ENCODE data around the gene CRYZL1. TPM values are rescaled to one million over a fixed set of nuclear protein-coding genes. Genes with fewer than 3 reads are reported as not detected.

The CRYZL1 gene
- polyA plus RNA-seq, 1 donor (not counting 4 experiments of a cell fraction or from before 2014, with no cell fraction given) = 48.9 TPM

DNA sequence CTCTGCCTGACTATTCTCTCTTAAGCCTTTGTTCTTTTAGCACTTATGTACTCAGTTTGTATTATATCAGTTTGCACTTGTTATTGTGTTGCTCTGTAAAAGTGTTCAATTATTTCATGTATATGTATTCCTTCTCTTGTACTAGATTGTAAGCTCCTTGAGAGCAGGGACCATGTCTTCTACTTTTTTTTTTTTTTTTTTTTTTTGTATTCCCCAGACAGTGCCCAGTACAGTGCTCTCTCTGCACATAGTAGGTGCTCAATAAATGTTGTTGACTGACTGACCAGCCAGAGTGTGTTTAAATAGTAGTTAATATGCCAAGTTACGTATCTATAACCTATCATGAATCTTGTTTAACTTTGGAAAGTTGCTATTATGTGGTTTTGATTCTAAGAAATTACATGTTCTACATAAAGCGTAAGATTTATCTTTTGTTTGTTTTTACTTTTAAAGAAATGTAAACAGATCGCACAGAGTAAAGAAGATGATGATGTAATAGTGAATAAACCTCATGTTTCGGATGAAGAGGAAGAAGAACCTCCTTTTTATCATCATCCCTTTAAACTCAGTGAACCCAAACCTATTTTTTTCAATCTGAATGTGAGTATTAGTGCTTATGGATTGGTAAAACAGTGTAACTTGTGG, 82.6 kb downstream of the CRYZL1 start:
- Histone ChIP-seq H3K36me3 (ENCODE audit: control insufficient read depth in 2 of 2, extremely low read depth in 1 of 2, insufficient read depth in 2 of 2, low read length in 2 of 2) (peaks cover 27 to 42% of the 10 kb centered on the region in 2 experiments), H4K20me1 (ENCODE audit: control insufficient read depth, extremely low read depth, insufficient read depth, low read length) (peaks cover 7% of the 10 kb centered on the region), H3K27ac (ENCODE audit: control insufficient read depth, insufficient read depth, low read length) (no peak overlapping the region), H3K4me3 (ENCODE audit: control insufficient read depth in 2 of 3, extremely low read depth in 1 of 3, insufficient read depth in 2 of 3, low read depth in 1 of 3, low read length in 3 of 3) (no peak overlapping the region), H3K79me2 (ENCODE audit: control insufficient read depth, insufficient read depth, low read length) (peaks cover 84% of the 10 kb centered on the region), H3K9me1 (ENCODE audit: control insufficient read depth, extremely low read depth, insufficient read depth, low read length) (no peaks in the 10 kb centered on the region), H3K27me3 (ENCODE audit: control insufficient read depth, extremely low read depth, insufficient read depth, low read length) (no peaks in the 10 kb centered on the region), H3K4me1 (ENCODE audit: control insufficient read depth, extremely low read depth, insufficient read depth, low read length) (no peaks in the 10 kb centered on the region), H2AFZ (ENCODE audit: control insufficient read depth, low read length) (no peak overlapping the region), H3K9me3 (ENCODE audit: control insufficient read depth, low read depth, low read length) (no peaks in the 10 kb centered on the region), H3K4me2 (ENCODE audit: control insufficient read depth, extremely low read depth, insufficient read depth, low read depth, low read length) (no peak overlapping the region), H3K9ac (ENCODE audit: control insufficient read depth, extremely low read depth, insufficient read depth, low read length) (no peak overlapping the region)
- FAIRE-seq (no peak), DNase-seq (ENCODE audit: low read depth, low spot score) (no peak)
- dilution Hi-C loops (cut with MboI; ENCODE audit: extremely low pct_ligation_motif_present, low sequenced_read_pairs) = no loop called here
- TF ChIP-seq EZH2 (IDR thresholded peaks at IDR 0.05; ENCODE audit: low read length) = no peak
- TF ChIP-seq CTCF (optimal IDR thresholded peaks at IDR 0.05 in 1 of 3, IDR thresholded peaks at IDR 0.05 in 1 of 3, conservative IDR thresholded peaks at IDR 0.05 in 1 of 3; ENCODE audit: extremely low read depth in 1 of 3, insufficient read depth in 2 of 3, low read length in 3 of 3) = no peak

GRCh38 chr21:33557447-33557846, 84.1 kb downstream of the CRYZL1 start:
- H3K4me3 ChIP-seq (ENCODE audit: control insufficient read depth in 2 of 3, extremely low read depth in 1 of 3, insufficient read depth in 2 of 3, low read depth in 1 of 3, low read length in 3 of 3) = no peak overlapping the region
- no peak overlapping the region for H3K9ac ChIP-seq (ENCODE audit: control insufficient read depth, extremely low read depth, insufficient read depth, low read length)
- peaks cover 90% of the 10 kb centered on the region for H3K79me2 ChIP-seq (ENCODE audit: control insufficient read depth, insufficient read depth, low read length)
- TF ChIP-seq EZH2 (IDR thresholded peaks at IDR 0.05; ENCODE audit: low read length) (no peak), CTCF (optimal IDR thresholded peaks at IDR 0.05 in 1 of 3, IDR thresholded peaks at IDR 0.05 in 1 of 3, conservative IDR thresholded peaks at IDR 0.05 in 1 of 3; ENCODE audit: extremely low read depth in 1 of 3, insufficient read depth in 2 of 3, low read length in 3 of 3) (no peak)
- H3K36me3 ChIP-seq (ENCODE audit: control insufficient read depth in 2 of 2, extremely low read depth in 1 of 2, insufficient read depth in 2 of 2, low read length in 2 of 2) = peaks cover 36 to 53% of the 10 kb centered on the region in 2 experiments
- peaks cover 19% of the 10 kb centered on the region for H4K20me1 ChIP-seq (ENCODE audit: control insufficient read depth, extremely low read depth, insufficient read depth, low read length)
- dilution Hi-C loops (cut with MboI; ENCODE audit: extremely low pct_ligation_motif_present, low sequenced_read_pairs) = no loop called here
- H3K9me1 ChIP-seq (ENCODE audit: control insufficient read depth, extremely low read depth, insufficient read depth, low read length) = no peaks in the 10 kb centered on the region
- H3K4me1 ChIP-seq (ENCODE audit: control insufficient read depth, extremely low read depth, insufficient read depth, low read length) = no peaks in the 10 kb centered on the region
- no peak overlapping the region for H3K27ac ChIP-seq (ENCODE audit: control insufficient read depth, insufficient read depth, low read length)
- H2AFZ ChIP-seq (ENCODE audit: control insufficient read depth, low read length) = no peak overlapping the region
- no peak for FAIRE-seq
- H3K27me3 ChIP-seq (ENCODE audit: control insufficient read depth, extremely low read depth, insufficient read depth, low read length) = no peaks in the 10 kb centered on the region
- no peak overlapping the region for H3K4me2 ChIP-seq (ENCODE audit: control insufficient read depth, extremely low read depth, insufficient read depth, low read depth, low read length)
- H3K9me3 ChIP-seq (ENCODE audit: control insufficient read depth, low read depth, low read length) = no peaks in the 10 kb centered on the region
- no peak for DNase-seq (ENCODE audit: low read depth, low spot score)
